GM12878 (cell line): ENCODE measurements around the gene SF3B4. TPM values are rescaled to one million over a fixed set of nuclear protein-coding genes. Genes with fewer than 3 reads are reported as not detected.

Source experiments
- ASH2L ChIP-seq: fragments of 300-600, 200-600 bp; sonication (generic); IDR thresholded peaks from 2 replicates; pipeline ENCODE4 v1.6.1; 2017; ENCODE audit warnings: low read depth, mild to moderate bottlenecking, borderline replicate concordance
- ATF2 ChIP-seq: IDR thresholded peaks from 2 replicates; pipeline ENCODE4 v1.6.1; 2012; ENCODE audit warnings: low read length, inconsistent platforms
- BCL3 ChIP-seq: IDR thresholded peaks from 2 replicates; pipeline ENCODE4 v1.6.1; 2011; ENCODE audit warnings: borderline replicate concordance, low read depth, mild to moderate bottlenecking, moderate library complexity, low read length; ENCODE audit not compliant: insufficient read depth, poor library complexity, severe bottlenecking
- BCLAF1 ChIP-seq: fragments of 450-650 bp; IDR thresholded peaks from 2 replicates; pipeline ENCODE4 v1.6.1; 2017; ENCODE audit warnings: antibody characterized with exemption, mild to moderate bottlenecking, moderate library complexity
- CBFB ChIP-seq: IDR thresholded peaks from 2 replicates; pipeline ENCODE4 v1.6.1; 2016; ENCODE audit warnings: antibody characterized with exemption, low read depth
- CBX5 ChIP-seq: sonication (generic); IDR thresholded peaks from 2 replicates; pipeline ENCODE4 v1.6.1; 2016; ENCODE audit warnings: low read depth, moderate library complexity, mild to moderate bottlenecking, inconsistent platforms
- CHD1 ChIP-seq: IDR thresholded peaks from 2 replicates; pipeline ENCODE4 v1.6.1; 2012; ENCODE audit warnings: low read depth, low read length, improper control_type of control experiment
- CHD2 ChIP-seq: IDR thresholded peaks from 2 replicates; pipeline ENCODE4 v1.6.1; 2011; ENCODE audit warnings: low read depth, low read length, improper control_type of control experiment, borderline replicate concordance
- DPF2 ChIP-seq: fragments of 450-650 bp; IDR thresholded peaks from 2 replicates; pipeline ENCODE4 v1.6.1; 2017; ENCODE audit warnings: mild to moderate bottlenecking
- EP300 ChIP-seq, 2 experiments: fragments of 150-350 bp in 1 of 2; IDR thresholded peaks; 2 replicates each; pipeline ENCODE4 v1.6.1; 2011 to 2012; ENCODE audit warnings: low read depth in 2 of 2, low read length in 2 of 2, borderline replicate concordance in 1 of 2, improper control_type of control experiment in 1 of 2, inconsistent platforms in 1 of 2; ENCODE audit not compliant: control insufficient read depth in 1 of 2
- GABPA ChIP-seq: IDR thresholded peaks from 2 replicates; pipeline ENCODE4 v1.6.1; 2014; ENCODE audit warnings: antibody characterized with exemption, low read depth, mild to moderate bottlenecking, inconsistent platforms
- GATAD2B ChIP-seq: fragments of 450-650 bp; conservative IDR thresholded peaks from 2 replicates; pipeline ENCODE4 v1.6.1; 2017; ENCODE audit warnings: low read depth, mild to moderate bottlenecking, moderate library complexity
- IKZF1 ChIP-seq: fragments of 450-650 bp; conservative IDR thresholded peaks from 2 replicates; pipeline ENCODE4 v1.6.1; 2017; ENCODE audit warnings: antibody characterized with exemption, mild to moderate bottlenecking
- JUNB ChIP-seq: IDR thresholded peaks from 2 replicates; pipeline ENCODE4 v1.6.1; 2016; ENCODE audit warnings: antibody characterized with exemption, mild to moderate bottlenecking
- KLF5 ChIP-seq: fragments of 450-650 bp; IDR thresholded peaks from 2 replicates; pipeline ENCODE4 v1.6.1; 2014; ENCODE audit warnings: mild to moderate bottlenecking; ENCODE audit not compliant: partially characterized antibody
- MXI1 ChIP-seq: fragments of 150-350 bp; IDR thresholded peaks from 2 replicates; pipeline ENCODE4 v1.6.1; 2011; ENCODE audit warnings: low read depth, mild to moderate bottlenecking, inconsistent platforms, low read length, improper control_type of control experiment
- MYB ChIP-seq: fragments of 150-350 bp; IDR thresholded peaks from 2 replicates; pipeline ENCODE4 v1.6.1; 2014; ENCODE audit warnings: mild to moderate bottlenecking, low read depth, low read length, borderline replicate concordance
- NRF1 ChIP-seq: conservative IDR thresholded peaks from 2 replicates; pipeline ENCODE4 v1.6.1; 2011; ENCODE audit warnings: mild to moderate bottlenecking, low read depth, low read length, improper control_type of control experiment
- POLR2A ChIP-seq: IDR thresholded peaks from 2 replicates; pipeline ENCODE4 v1.6.1; 2011; ENCODE audit warnings: low read depth, mild to moderate bottlenecking, low read length
- POU2F2 ChIP-seq: IDR thresholded peaks from 3 replicates; pipeline ENCODE4 v1.6.1; 2011; ENCODE audit warnings: low read depth, mild to moderate bottlenecking, low read length, borderline replicate concordance
- RAD21 ChIP-seq: IDR thresholded peaks from 2 replicates; pipeline ENCODE4 v1.6.1; 2011; ENCODE audit warnings: mild to moderate bottlenecking, low read depth, low read length, moderate library complexity; ENCODE audit not compliant: insufficient read depth
- RBBP5 ChIP-seq: fragments of 200-600 bp; sonication (generic); conservative IDR thresholded peaks from 2 replicates; pipeline ENCODE4 v1.6.1; 2016
- RUNX3 ChIP-seq: IDR thresholded peaks from 2 replicates; pipeline ENCODE4 v1.6.1; 2012; ENCODE audit warnings: low read length, inconsistent platforms
- SUPT20H ChIP-seq: IDR thresholded peaks from 2 replicates; pipeline ENCODE4 v1.6.1; 2011; ENCODE audit warnings: low read depth, mild to moderate bottlenecking, low read length, moderate library complexity, borderline replicate concordance; ENCODE audit not compliant: control insufficient read depth
- YBX1 ChIP-seq: fragments of 450-650 bp; IDR thresholded peaks from 2 replicates; pipeline ENCODE4 v1.6.1; 2016; ENCODE audit warnings: antibody characterized with exemption
- YY1 ChIP-seq: IDR thresholded peaks from 2 replicates; pipeline ENCODE4 v1.6.1; 2011; ENCODE audit warnings: low read depth, mild to moderate bottlenecking, low read length
- ZBED1 ChIP-seq: IDR thresholded peaks from 2 replicates; pipeline ENCODE4 v1.6.1; 2016; ENCODE audit warnings: borderline replicate concordance
- polyA plus RNA-seq, 11 experiments: library from polyadenylated mRNA; depleted of rRNA in 4 of 11; unstranded in 6 of 11; stranded (reverse) in 5 of 11; fragments of >200 nt; fragmentation: Nextera tagmentation in 4 of 11; fragmentation: Illumina TruSeq in 1 of 11; extraction: Ambion mirVana in 4 of 11; extraction: Trizol in 1 of 11; gene quantifications; 1 replicate in 1 of 11; 2 replicates in 10 of 11; pipeline versions ENCODE4 v1.2.1 to v1.2.3, GENCODE V29; 2011 to 2016; ENCODE audit warnings: inconsistent platforms in 2 of 11, missing spikeins in 2 of 11, low read depth in 1 of 11
- total RNA-seq, 4 experiments: library from RNA; depleted of rRNA in 3 of 4; stranded (reverse); fragments of >200 nt in 3 of 4; fragmentation: Illumina TruSeq in 1 of 4; extraction: Trizol in 1 of 4; gene quantifications; 2 replicates each; pipeline versions ENCODE4 v1.2.1 to v1.2.3, GENCODE V29; 2013 to 2021

The SF3B4 gene
- total and polyA plus RNA-seq, 10 of the 15 experiments (the other 5 are each of a cell fraction or from before 2014, with no cell fraction given), result 1.9 to 146 (median 27.5) TPM

GRCh38 chr1:149888247-149888998 is 39.2 kb downstream of the SF3B4 start (continued):
- TF ChIP-seq MYB (no peak), IKZF1 (peak; percentile 25), POLR2A (peak; percentile 63), SUPT20H (no peak), ZBED1 (peak; percentile 32; the same call in 1 of the 2 replicates), DPF2 (no peak), CHD2 (peak; percentile 86), BCLAF1 (no peak), KLF5 (peak; percentile 48), NRF1 (no peak), ATF2 (peak; percentile 72; the same call in 1 of the 2 replicates), YY1 (peak; percentile 94), CHD1 (peak; percentile 89), JUNB (peak; percentile 45), POU2F2 (peak; percentile 83), RBBP5 (no peak), RUNX3 (peak; percentile 61), YBX1 (no peak), BCL3 (no peak), GATAD2B (no peak), GABPA (peak; percentile 5; the same call in 1 of the 2 replicates), ASH2L (no peak), RAD21 (peak; percentile 58), EP300 (IDR thresholded peaks at IDR 0.05; ENCODE audit: borderline replicate concordance in 1 of 2, control insufficient read depth in 1 of 2, low read depth in 2 of 2, low read length in 2 of 2) (peak in 1 of 2 experiments; percentile 29; a peak in 1 of 4 replicates), CBX5 (peak; percentile 87; the same call in 1 of the 2 replicates), MXI1 (no peak; the same call in 1 of the 2 replicates), CBFB (peak; percentile 69; the same call in 1 of the 2 replicates)
